ENCODE data around the gene CDH12. TPM values are rescaled to one million over a fixed set of nuclear protein-coding genes. Genes with fewer than 3 reads are reported as not detected.

The CDH12 gene
- total and polyA plus RNA-seq, 10 donors: 0.32 TPM; not detected in 9

DNA sequence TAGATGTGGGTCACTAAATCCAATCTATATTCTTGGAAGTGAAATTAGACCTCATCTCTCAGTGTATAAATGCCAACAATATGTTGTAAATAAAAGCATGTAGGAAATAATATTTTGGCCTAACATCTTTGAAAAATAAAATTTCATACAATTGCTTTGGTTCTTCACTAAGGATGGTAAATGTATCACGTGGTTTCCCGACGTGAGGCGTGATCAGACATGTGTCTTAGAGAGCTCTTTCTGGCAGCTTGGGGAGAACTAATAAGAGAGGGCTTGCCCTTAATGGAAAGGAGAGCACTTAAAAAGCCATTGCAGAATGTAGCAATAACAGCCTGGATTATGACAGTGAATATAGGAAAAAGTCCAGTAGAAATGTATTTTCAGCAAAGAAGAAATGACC, 602.6 kb downstream of the CDH12 start:
- Histone ChIP-seq H3K36me3 (no peaks in the 10 kb centered on the region), H3K27ac (no peak overlapping the region), H3K27me3 (replicated peaks in 1 of 7) (no peaks in the 10 kb centered on the region), H3K4me3 (no peak overlapping the region), H3K4me1 (no peaks in the 10 kb centered on the region), H3K9me3 (no peaks in the 10 kb centered on the region)
- TF ChIP-seq POLR2AphosphoS5 (IDR thresholded peaks at IDR 0.05) (no peak), CTCF (IDR thresholded peaks at IDR 0.05 in 8 of 11, conservative IDR thresholded peaks at IDR 0.05 in 3 of 11) (no peak), POLR2A (IDR thresholded peaks at IDR 0.05) (no peak)
- WGBS, 5 donors: 53 to 65% (median 59%) methylated on average over 4 of the region's 4 CpGs
- no peak for DNase-seq
- intact Hi-C loops (cut with DNase I; ENCODE audit: low total_unique reads): no loop called here

DNA sequence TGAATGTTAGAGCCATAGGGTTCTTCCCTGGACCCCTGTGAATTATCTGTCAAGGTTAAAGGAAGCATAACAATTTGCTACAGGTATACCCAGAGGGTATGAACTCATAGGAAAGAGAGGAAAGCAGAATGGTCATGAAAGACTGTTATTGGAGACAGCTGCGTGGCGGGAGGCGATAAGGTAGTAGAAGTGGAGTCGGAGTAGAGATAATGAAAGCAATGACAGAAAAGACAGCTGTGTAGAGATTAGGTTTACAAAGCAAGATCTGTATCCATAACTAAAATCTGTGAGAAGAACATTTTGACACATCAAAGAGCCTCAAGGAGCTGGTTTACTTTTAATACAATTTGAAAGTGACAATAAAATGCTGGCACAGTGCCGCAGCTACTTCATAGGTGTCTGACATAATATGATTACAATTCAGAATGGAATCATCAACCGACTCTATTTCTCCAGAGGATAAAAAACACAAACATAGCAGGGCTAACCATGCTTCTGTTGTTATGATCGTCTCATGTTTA, 603.9 kb downstream of the CDH12 start:
- H3K36me3 ChIP-seq: no peaks in the 10 kb centered on the region
- H3K4me3 ChIP-seq: no peak overlapping the region
- 88 to 93% (median 91%) methylated on average over 7 of the region's 7 CpGs for WGBS, 5 donors
- intact Hi-C loops (cut with DNase I; ENCODE audit: low total_unique reads): no loop called here
- H3K9me3 ChIP-seq: no peaks in the 10 kb centered on the region
- H3K4me1 ChIP-seq: no peaks in the 10 kb centered on the region
- TF ChIP-seq POLR2A (IDR thresholded peaks at IDR 0.05): no peak
- no peak for TF ChIP-seq CTCF (IDR thresholded peaks at IDR 0.05 in 8 of 11, conservative IDR thresholded peaks at IDR 0.05 in 3 of 11)
- no peak for TF ChIP-seq POLR2AphosphoS5 (IDR thresholded peaks at IDR 0.05)
- no peak overlapping the region for H3K27ac ChIP-seq
- DNase-seq: no peak
- H3K27me3 ChIP-seq (replicated peaks in 1 of 7): no peaks in the 10 kb centered on the region

GRCh38 chr5:22245770-22246169, 607.4 kb downstream of the CDH12 start:
- H3K9me3 ChIP-seq: no peaks in the 10 kb centered on the region
- no peak overlapping the region for H3K27ac ChIP-seq
- DNase-seq: no peak
- no peaks in the 10 kb centered on the region for H3K4me1 ChIP-seq
- H3K36me3 ChIP-seq: no peaks in the 10 kb centered on the region
- intact Hi-C loops (cut with DNase I; ENCODE audit: low total_unique reads): no loop called here
- no peak overlapping the region for H3K4me3 ChIP-seq
- TF ChIP-seq CTCF (IDR thresholded peaks at IDR 0.05 in 8 of 11, conservative IDR thresholded peaks at IDR 0.05 in 3 of 11) (no peak), POLR2AphosphoS5 (IDR thresholded peaks at IDR 0.05) (no peak), POLR2A (IDR thresholded peaks at IDR 0.05) (no peak)
- H3K27me3 ChIP-seq (replicated peaks in 1 of 7): no peaks in the 10 kb centered on the region

DNA sequence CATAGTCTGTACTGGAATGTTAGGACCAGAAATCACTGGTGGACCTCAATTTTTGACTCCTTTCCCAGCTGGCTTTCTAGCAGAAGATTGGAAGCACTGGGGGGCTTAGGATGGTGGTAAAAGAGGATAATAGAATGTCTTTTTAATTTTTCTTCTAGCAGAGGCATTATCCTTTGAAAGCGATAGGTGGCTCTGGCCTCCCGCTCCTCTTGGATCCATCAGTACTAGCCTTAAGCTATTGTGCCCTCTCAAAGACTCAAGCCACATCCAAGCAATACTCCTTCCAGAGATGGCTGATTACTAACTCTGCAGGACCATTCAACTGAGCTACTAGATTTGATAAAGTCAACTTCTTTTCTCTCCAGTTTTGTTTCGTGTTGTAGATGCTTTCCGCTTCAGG, 610.6 kb downstream of the CDH12 start:
- H3K27me3 ChIP-seq (replicated peaks in 1 of 7): no peaks in the 10 kb centered on the region
- intact Hi-C loops (cut with DNase I; ENCODE audit: low total_unique reads): no loop called here
- peaks cover 0 to 7% (median 0%) of the 10 kb centered on the region in 8 donors for H3K9me3 ChIP-seq
- no peak for DNase-seq
- no peaks in the 10 kb centered on the region for H3K4me1 ChIP-seq
- TF ChIP-seq POLR2A (IDR thresholded peaks at IDR 0.05): no peak
- TF ChIP-seq CTCF (IDR thresholded peaks at IDR 0.05 in 8 of 11, conservative IDR thresholded peaks at IDR 0.05 in 3 of 11): no peak
- TF ChIP-seq POLR2AphosphoS5 (IDR thresholded peaks at IDR 0.05): no peak
- H3K4me3 ChIP-seq: no peak overlapping the region
- WGBS, 5 donors: 67 to 90% (median 84%) methylated on average over 4 of the region's 4 CpGs
- H3K27ac ChIP-seq: no peak overlapping the region
- no peaks in the 10 kb centered on the region for H3K36me3 ChIP-seq
